HG02852 (cell line): ENCODE data around the gene SLC25A12.

Source experiments
- ATAC-seq: cut with Tn5 transposase; IDR thresholded peaks from one replicate; pipeline ENCODE4 v1.9.1; 2021; ENCODE audit warnings: mild to moderate bottlenecking, moderate library complexity; ENCODE audit not compliant: unreplicated experiment

The SLC25A12 gene

GRCh38 chr2:171889333-171889732, 4.7 kb downstream of the SLC25A12 start:
- ATAC-seq = no peak

GRCh38 chr2:171883275-171883893, 10.7 kb downstream of the SLC25A12 start:
- no peak for ATAC-seq

GRCh38 chr2:171882089-171882769, 11.8 kb downstream of the SLC25A12 start:
- peak; percentile 70 for ATAC-seq

DNA sequence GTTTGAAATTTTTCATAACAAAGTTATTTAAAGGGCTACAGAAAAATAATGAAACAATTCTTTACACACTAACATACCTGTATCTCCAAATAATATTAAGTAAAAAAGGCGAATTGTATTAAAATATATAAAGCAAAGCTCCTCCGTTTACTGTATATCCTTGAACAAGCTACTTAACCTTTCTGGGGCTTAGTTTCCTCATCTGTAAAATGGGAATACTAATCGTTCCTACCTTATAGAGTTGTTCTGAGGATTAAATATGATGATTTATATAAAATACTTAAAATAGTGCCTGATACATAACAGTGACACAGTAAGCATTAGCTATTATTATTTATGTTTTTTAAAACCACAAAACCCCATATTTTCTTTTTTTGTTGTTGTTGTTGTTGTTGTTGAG, 13.3 kb downstream of the SLC25A12 start:
- no peak for ATAC-seq

- ATAC-seq = no peak
Measured at GRCh38 chr2:171879865-171880264, 14.2 kb downstream of the SLC25A12 start.

DNA sequence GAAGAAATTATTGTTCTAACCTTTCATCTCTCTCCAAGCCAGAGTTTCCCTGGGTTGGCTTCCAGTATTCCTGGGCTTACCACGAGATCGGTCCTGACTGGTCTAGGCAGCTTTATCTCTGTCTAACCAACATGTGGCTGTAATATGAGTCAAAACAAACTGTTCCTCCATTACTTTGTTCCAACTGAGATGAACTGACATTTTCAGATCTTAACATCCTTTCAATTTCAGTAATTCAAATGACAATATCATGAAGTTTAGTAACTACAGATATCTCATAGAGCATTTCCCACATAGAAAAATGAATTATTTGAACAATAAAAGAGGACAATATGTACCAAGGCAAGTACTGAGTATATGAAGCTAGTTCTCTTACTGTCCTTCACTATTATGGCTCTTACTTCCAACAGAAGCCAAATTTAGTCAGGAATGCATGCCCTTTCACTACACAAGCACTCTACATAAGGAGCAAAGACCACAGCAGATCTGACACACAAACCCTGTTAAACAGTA, 15.5 kb downstream of the SLC25A12 start:
- no peak for ATAC-seq

DNA sequence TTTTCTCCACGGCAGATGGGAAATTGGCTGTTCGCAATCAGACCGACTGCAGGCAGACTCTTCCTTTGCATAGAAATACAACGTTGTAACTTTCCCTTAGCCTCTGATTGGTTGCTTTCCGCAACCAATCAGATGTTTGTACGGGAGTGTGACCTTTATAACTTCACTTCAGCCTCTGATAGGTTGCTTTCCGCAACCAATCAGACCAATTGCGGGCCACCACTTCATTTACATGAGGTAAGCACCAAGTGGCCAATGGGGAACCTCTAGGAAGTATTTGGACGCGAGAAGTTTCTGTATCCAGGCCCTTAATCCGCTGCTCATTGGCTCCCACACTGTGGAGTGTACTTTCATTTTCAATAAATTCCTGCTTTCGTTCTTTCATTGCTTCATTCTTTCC, 19.1 kb downstream of the SLC25A12 start:
- no peak for ATAC-seq

DNA sequence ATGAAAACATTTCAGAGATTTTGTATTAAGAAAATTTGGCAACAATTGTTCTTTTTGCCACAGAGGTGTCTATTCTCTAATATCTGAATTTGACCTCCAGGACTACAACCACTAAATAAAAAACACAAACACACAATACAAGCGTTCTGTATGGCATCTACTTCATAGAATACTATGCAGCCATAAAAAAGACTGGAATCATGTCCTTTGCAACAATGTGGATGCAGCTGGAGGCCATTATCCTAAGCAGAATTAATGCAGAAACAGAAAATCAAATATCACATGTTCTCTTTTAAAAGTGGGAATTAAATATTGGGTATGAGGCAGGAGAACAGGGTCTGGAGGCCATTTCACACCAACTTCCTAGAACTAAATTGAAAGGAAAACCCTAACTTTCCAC, 19.5 kb downstream of the SLC25A12 start:
- no peak for ATAC-seq

DNA sequence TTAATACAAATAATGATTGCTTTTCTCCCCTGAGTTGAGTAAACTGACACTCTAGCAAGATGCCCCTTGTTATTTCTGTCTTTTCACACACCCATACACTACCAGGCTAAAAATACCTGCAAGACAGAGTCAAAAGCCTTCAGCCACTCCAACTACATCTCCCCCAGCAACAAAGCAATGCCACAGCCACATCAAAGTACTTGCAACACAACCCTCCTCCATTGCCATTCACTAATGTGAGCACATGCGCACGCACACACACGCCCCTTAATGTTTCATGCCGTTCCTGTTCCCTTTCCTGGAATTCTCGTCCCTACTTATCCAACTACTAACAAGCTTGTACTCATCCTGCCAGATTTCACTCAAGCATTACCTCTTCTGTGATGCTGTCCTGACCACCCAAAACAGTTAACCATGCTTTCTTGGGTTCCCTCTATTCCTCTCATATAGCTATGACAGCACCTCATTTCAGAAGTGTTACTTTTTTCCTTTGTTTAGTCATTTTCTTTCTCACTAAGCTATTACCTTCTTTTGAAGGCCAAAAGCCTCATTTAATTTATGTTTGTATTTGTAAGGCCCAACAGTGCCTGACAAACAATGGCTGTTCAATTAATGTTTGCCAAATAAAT, 29.6 kb downstream of the SLC25A12 start:
- no peak for ATAC-seq

DNA sequence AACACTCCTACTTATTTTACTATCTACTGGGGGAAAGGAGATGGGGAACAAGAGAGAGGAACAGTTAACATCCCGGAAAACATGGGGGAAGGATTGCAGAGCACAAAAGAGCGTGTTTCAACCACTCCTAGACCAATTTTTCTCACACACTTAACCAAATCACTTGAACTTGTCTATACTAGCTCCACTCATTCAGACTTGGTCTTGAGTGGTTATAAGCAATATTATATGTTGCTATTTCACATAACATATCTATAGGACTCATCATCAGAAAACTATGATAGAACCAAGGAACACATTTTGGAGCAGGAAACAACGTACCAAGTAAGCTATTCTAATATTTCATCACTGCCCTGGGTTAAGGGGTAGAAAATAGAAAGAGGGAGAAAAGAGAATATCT, 31.5 kb downstream of the SLC25A12 start:
- no peak for ATAC-seq

DNA sequence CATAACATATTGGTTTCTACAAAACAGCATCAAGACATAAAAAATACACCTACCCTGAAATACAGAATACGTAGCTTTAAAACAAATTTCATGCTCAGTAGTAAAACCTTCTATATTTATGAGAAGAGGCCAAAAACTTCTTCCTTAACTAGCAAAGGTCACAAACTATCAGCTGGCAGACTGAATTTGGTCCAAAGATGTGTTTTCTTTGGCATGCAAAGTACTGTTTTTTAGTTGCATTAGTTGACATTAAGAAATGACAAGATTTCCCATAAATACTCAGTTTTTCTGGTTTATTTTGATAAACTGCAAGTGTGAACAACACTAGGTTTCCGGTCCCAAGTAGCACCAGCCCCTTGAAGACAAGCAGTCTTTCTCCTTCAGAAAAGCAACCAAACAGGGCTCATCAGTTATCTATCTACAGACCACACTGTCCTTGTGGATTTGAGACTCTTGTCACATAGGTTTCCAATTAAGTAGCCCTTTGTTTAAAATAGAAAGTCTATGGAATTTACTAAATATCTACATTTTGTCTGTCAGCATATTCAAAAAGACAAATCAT, 35.6 kb downstream of the SLC25A12 start:
- no peak for ATAC-seq

DNA sequence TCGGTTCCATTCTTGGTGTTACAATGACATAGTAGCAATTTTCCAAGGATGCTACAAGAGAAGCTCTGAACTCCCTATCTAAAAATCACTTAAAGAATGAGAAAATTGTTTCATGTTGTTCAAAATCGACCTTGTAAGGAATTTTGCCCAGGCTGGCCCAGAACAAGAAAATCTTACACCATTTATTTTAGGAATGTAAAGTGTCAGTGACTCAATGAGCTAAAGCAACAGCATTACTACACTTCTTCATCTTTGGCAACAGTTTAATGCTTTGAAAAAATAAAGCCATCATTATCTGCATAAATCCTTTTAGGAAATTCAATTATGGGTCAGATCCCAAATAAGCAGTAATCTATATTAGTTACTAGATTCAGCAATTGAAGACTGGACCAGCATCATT, 38.6 kb downstream of the SLC25A12 start:
- no peak for ATAC-seq

DNA sequence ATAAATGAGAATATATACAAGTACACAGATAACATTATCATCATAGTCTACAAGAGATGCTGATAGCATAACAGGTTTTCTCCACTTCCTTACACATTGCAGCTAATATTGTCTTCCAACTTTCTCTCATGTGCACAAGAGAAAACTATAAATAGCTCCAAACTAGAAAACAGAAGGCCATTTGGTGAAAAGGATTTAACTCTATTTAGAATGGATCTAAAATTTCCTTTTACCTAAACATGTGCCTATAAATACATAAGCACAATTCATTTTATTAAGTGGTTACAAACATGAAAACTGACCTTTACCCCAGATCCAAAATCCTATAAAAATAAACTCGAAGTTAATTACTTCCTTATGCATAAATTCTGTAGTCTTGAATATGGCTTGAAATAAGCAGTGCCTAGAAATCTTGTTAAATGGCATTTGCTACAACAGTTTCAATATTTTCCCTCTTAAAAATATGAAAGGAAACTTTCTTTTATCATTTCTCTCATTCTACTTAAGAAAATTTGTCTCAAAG, 41.6 kb downstream of the SLC25A12 start:
- no peak for ATAC-seq

- ATAC-seq = no peak
Measured at GRCh38 chr2:171847627-171848026, 46.4 kb downstream of the SLC25A12 start.

DNA sequence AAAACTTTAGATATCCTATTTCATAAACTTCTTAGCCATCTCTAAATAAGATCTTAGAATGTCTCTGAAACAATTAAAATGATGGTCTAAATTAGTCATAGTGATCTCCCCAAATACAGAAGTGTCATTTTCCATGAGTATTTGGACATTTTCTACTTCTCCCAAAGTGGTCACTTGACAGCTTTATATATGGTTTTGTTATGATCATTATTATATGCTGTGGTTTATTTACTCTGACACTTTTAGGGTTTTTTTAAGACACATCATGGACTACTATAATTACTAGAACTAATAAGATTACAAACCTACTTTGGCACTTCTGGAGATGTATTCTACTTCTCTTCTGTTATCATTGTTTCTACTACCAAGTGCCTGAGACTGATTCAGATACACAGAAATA, 47.1 kb downstream of the SLC25A12 start:
- no peak for ATAC-seq

DNA sequence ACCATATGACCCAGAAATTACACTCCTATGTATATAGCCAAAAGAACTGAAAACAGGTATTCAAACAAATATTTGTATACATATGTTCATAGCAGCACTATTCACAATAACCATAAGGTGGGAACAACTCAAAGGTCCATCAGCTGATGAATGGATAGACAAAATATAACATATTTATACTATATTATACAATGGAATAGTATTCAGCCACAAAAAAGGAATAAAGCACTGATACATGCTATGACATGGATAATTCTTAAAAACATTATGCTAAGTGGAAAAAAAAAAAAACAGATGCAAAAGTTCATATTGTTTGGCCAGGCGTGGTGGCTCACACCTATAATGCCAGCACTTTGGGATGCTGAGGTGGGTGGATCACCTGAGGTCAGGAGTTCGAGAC, 52.0 kb downstream of the SLC25A12 start:
- ATAC-seq = no peak

- no peak for ATAC-seq
Measured at GRCh38 chr2:171837736-171838135, 56.3 kb downstream of the SLC25A12 start.

DNA sequence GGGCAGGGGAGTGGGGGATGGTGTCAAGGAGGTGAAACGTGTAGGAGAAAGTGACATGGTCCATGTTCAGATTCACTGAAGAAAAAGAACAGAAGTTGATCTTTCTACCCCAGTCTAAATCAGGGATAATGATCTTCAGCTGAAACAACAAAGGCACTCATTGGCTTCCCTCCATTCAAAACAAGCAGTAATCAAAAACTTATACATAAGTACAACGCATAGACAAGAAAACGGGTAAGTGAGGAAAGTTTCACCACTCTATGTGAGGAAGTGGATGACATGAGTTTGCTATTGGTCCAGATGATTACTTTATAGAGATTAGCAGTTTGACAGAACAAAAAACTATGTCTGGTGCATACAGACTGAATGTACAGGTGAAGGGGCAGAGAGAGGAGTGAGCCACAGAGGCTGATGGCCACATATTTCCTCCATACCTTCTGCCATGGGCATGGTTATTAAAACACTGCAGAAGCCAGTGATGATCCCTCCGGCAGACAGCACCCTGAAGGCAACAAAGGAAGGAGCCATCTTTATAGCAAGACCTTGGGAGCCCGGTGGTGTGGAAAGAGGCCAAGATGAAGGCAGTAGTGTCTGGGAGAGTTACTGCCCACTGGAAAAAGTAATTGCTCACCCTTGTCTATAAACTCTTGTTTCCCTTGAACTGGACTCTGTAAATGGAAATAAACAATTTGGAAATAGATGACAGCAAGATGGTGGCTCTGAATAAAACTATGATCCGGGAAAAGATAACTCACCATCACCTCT, 57.7 kb downstream of the SLC25A12 start:
- no peak for ATAC-seq

DNA sequence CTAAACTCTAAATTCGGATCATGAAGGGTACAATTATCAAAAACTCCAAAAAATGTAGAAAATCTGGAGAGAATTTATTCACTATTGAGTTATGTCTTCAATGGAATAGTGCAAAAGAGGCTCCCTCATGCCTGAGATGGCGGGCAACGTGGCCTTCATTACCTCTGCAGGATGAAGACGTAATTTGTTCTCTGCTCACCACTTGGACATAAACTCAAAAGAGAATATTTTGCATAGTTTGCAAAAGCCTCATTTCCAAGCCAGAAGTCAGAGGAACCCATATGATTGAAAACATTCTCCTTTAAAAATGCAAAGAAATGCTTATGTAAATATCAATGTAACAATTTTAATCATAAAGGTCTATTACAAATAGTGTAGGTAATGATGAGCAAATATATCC, 58.7 kb downstream of the SLC25A12 start:
- ATAC-seq = no peak

GRCh38 chr2:171834286-171834685, 59.8 kb downstream of the SLC25A12 start:
- ATAC-seq = no peak

DNA sequence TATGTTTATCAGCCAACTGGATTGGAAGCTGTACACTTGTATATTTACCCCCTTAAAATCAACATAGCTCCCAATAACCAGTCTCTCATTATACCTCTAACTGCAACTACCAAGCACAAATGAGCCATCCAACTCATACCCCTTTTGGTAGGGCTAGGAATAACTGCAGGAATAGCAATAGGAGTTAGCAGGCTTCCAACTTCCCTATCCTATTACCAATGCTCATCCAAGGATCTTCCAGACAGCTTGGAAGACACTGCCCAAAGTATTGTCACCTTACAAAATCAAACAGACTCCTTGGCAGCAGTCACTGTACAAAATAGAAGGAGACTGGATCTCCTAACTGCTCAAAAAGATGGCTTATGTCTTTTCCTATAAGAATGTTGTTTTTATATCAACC, 61.6 kb downstream of the SLC25A12 start:
- no peak for ATAC-seq
